Stimulated activated naive B cell treated with anti-CD40 and anti-IgM and Interleukin-4, amounts not matched to agents 10 μg/mL and 1 μg/mL and 100 μg/mL, for 72 hours (primary cell): ENCODE measurements around the gene MAP6.

ENCODE experiments used
- ATAC-seq, 2 donors: fragments of 150-1000 bp; cut with Tn5 transposase; replicated peaks; 2 replicates each; pipeline ENCODE4 v1.10.0; 2021; ENCODE audit warnings: moderate library complexity in 1 of 2
- DNase-seq: peaks from one replicate; pipeline ENCODE4 v3.0.0; 2021
- H3K27ac Mint-ChIP-seq: one replicate; pipeline ENCODE4 v1.8.0; 2022; ENCODE audit warnings: mild to moderate bottlenecking, mixed read lengths
- H3K27me3 Mint-ChIP-seq, 2 donors: one replicate each; pipeline ENCODE4 v1.8.0; 2022; ENCODE audit warnings: mixed read lengths in 2 of 2
- H3K36me3 Mint-ChIP-seq, 2 donors: one replicate each; pipeline ENCODE4 v1.8.0; 2022; ENCODE audit warnings: mixed read lengths in 2 of 2, mild to moderate bottlenecking in 1 of 2
- H3K4me1 Mint-ChIP-seq, 2 donors: one replicate each; pipeline ENCODE4 v1.8.0; 2022; ENCODE audit warnings: mixed read lengths in 2 of 2, mild to moderate bottlenecking in 1 of 2
- H3K4me3 Mint-ChIP-seq, 2 donors: one replicate each; pipeline ENCODE4 v1.8.0; 2022; ENCODE audit warnings: mild to moderate bottlenecking in 2 of 2, mixed read lengths in 2 of 2, moderate library complexity in 1 of 2
- H3K9me3 Mint-ChIP-seq, 2 donors: one replicate each; pipeline ENCODE4 v1.8.0; 2022; ENCODE audit warnings: mixed read lengths in 2 of 2, mild to moderate bottlenecking in 1 of 2

Gene MAP6

GRCh38 chr11:75598900-75599299 is 69.9 kb downstream of the MAP6 start:
- Mint-ChIP-seq H3K36me3 (no peaks in the 10 kb centered on the region), H3K27ac (no peak overlapping the region), H3K4me3 (no peak overlapping the region), H3K9me3 (no peaks in the 10 kb centered on the region), H3K4me1 (peaks cover 11 to 12% of the 10 kb centered on the region in 2 donors), H3K27me3 (peaks cover 13 to 15% of the 10 kb centered on the region in 2 donors)
- ATAC-seq (no peak), DNase-seq (no peak)

DNA sequence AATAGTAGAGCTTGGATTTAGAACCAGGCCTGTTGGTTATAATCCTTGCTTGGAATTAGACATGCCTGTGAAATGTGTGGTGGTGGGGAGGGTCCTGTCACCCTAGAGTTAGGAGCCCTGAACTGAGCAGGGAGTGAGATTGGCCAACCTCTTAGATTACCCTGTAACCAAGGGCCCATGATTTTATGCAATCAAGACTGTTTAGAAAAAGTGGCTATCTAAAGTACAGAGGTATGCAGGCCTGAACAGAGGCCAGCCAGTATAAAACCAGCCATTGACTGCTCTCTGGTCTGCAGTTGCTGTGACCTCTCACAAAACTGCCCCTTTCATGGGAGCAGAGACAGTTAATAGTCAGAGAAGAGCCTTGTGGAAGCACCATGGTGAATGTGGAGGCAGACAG is 70.6 kb downstream of the MAP6 start:
- H3K27me3 Mint-ChIP-seq = peaks cover 16 to 17% of the 10 kb centered on the region in 2 donors
- DNase-seq (no peak), ATAC-seq (no peak)
- H3K4me1 Mint-ChIP-seq = peaks cover 11 to 12% of the 10 kb centered on the region in 2 donors
- H3K9me3 Mint-ChIP-seq = no peaks in the 10 kb centered on the region
- H3K4me3 Mint-ChIP-seq = no peak overlapping the region
- H3K27ac Mint-ChIP-seq = no peak overlapping the region
- no peaks in the 10 kb centered on the region for H3K36me3 Mint-ChIP-seq

DNA sequence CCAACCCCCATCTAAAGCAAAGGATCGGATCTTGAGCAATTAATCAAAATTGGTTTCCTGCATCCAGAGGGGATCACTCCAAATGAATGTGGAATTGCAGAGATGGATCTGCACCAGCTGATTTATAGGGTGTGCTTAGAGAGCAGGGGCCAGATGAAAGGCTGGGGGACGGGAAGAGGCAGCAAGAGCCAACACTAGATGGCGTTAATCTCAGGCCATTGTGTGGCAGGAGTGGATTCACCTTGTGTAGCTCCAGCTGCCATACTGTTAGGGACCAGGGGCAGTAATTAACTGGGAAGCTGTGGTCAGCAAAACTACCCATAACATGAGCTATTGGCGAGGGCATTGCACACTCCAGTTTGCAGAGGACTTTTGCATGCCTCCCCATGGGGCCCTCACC is 71.2 kb downstream of the MAP6 start:
- DNase-seq (no peak), ATAC-seq (peak; percentile 54 to 67)
- H3K36me3 Mint-ChIP-seq = no peaks in the 10 kb centered on the region

DNA sequence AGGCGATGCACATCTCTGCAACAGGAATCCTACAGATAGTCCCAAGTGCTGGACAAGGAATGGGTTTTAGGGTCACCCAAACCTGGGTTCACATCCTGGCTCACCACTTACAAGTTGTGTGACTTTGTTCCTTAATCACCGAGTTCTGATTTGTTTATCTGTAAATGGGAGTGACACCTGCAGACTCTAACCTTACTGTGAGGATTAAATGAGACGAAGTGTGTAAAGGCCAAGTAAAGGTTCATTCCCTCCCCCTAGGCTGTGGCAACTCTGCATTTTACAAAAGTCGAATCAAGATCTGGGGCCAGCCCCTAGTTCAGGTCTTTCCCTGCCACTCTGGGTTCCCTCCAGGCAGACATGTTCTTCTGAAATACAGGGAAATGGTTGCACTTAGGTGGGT is 71.9 kb downstream of the MAP6 start:
- ATAC-seq (no peak), DNase-seq (no peak)
- Mint-ChIP-seq H3K27me3 (peaks cover 17 to 22% of the 10 kb centered on the region in 2 donors), H3K36me3 (no peaks in the 10 kb centered on the region), H3K9me3 (no peaks in the 10 kb centered on the region), H3K4me1 (peaks cover 11 to 12% of the 10 kb centered on the region in 2 donors), H3K4me3 (no peak overlapping the region), H3K27ac (no peak overlapping the region)

More for the DNA sequence above, 71.2 kb downstream of the MAP6 start:
- Mint-ChIP-seq H3K4me1 (peaks cover 11 to 12% of the 10 kb centered on the region in 2 donors), H3K27me3 (peaks cover 17% of the 10 kb centered on the region in 2 donors), H3K27ac (no peak overlapping the region), H3K9me3 (no peaks in the 10 kb centered on the region), H3K4me3 (no peak overlapping the region)

DNA sequence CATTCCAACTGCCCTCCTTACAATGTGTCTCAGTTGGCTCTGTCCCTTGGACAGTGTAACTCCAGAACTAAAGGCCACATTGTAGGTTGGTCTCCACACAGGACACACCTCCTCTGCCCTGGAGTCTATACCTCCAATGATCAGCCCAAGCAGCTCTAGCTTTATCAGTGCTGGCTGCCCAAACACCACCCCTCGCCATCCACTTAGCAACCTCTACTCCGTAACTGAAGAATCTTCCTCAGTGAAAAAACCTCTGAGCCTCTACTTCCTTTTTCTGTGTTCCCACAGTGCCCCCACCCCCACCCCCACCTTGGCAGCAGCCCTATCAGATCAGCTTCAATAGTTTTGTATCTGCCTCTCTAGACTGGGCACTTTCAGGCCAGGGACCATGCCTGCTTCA is 73.4 kb downstream of the MAP6 start:
- no peak for DNase-seq
- no peaks in the 10 kb centered on the region for H3K9me3 Mint-ChIP-seq
- peaks cover 11 to 12% of the 10 kb centered on the region in 2 donors for H3K4me1 Mint-ChIP-seq
- no peak overlapping the region for H3K27ac Mint-ChIP-seq
- ATAC-seq = peak; percentile 33 to 42
- no peak overlapping the region for H3K4me3 Mint-ChIP-seq
- H3K36me3 Mint-ChIP-seq = no peaks in the 10 kb centered on the region
- H3K27me3 Mint-ChIP-seq = peaks cover 14 to 18% of the 10 kb centered on the region in 2 donors

DNA sequence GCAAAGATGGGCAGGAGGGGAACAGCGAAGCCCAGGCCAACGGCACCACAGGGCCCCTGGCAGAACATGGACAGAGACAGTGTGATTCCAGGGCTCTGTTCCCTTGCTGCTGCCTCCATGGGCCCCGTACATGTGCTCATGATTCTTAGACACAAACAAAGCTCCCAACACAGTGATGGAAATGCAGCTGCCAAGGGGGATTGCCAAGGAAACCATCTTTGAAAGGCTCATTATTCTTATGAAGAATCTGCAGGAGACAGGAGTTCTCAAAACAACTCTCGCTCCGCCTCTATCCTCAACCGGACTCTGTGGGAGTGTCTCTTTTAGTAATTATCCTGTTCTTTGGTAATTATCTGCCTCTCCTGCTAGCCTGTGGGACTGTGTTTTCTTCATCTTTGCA is 74.6 kb downstream of the MAP6 start:
- DNase-seq (no peak), ATAC-seq (no peak)
- H3K27ac Mint-ChIP-seq = no peak overlapping the region
- no peaks in the 10 kb centered on the region for H3K36me3 Mint-ChIP-seq
- H3K27me3 Mint-ChIP-seq = peaks cover 14 to 18% of the 10 kb centered on the region in 2 donors
- no peak overlapping the region for H3K4me3 Mint-ChIP-seq
- no peaks in the 10 kb centered on the region for H3K9me3 Mint-ChIP-seq
- peaks cover 11 to 12% of the 10 kb centered on the region in 2 donors for H3K4me1 Mint-ChIP-seq

DNA sequence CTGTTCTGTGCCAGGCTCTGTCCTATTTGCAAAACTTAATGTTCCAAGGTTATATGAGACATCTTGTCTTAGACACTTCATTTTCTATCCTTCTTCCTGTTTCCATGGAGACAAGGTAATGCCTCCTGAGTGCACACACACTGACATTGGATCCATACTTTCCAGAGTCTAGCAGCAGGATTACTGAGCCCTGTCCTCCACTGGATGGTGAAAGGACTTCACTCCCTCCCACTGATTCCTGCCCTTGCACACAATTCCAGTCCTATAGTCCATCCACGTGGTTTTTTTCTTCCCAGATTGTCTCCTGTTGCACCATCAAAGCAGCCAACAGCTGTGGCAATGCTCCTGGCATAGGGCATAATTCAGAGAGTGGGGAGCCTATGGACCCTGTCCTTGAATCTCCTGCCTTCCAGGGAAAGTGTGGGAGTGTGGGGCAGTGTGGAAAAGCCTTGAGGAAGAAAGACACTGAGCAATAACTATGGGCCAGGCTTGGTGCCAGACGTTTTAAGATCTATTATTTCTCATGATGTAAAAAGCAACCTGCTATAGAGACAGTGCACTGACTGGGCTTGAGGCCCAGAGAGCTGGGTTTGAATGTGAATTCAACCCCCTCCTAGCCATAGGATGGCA is 75.4 kb downstream of the MAP6 start:
- Mint-ChIP-seq H3K27me3 (peaks cover 14 to 18% of the 10 kb centered on the region in 2 donors), H3K9me3 (no peaks in the 10 kb centered on the region), H3K27ac (no peak overlapping the region), H3K4me1 (peaks cover 11 to 12% of the 10 kb centered on the region in 2 donors), H3K4me3 (no peak overlapping the region), H3K36me3 (no peaks in the 10 kb centered on the region)
- ATAC-seq = no peak
- no peak for DNase-seq

GRCh38 chr11:75592715-75593114 is 76.1 kb downstream of the MAP6 start:
- no peak overlapping the region for H3K27ac Mint-ChIP-seq
- peaks cover 11 to 12% of the 10 kb centered on the region in 2 donors for H3K4me1 Mint-ChIP-seq
- H3K4me3 Mint-ChIP-seq = no peak overlapping the region
- no peaks in the 10 kb centered on the region for H3K9me3 Mint-ChIP-seq
- DNase-seq (no peak), ATAC-seq (no peak)
- peaks cover 14 to 18% of the 10 kb centered on the region in 2 donors for H3K27me3 Mint-ChIP-seq
- H3K36me3 Mint-ChIP-seq = no peaks in the 10 kb centered on the region

DNA sequence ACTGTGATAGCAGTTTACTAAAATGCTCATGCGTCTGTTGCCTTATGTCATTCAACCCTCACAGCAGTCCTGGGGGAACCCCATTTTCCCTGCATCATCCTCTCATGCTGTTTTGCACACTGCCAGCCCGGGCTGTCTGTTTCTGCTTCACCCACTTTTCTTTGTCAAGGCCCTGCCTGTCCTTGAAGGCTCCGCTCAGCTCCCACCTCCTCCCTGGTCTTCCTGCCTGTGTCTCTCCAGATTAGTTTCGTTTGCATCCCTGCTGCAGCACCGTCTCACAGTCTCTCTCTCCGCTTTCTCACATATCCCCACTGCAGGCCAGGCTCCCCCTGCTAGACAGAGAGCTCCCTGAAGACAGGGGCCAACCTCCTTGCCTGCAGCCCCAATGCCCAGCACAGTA is 76.9 kb downstream of the MAP6 start:
- DNase-seq = no peak
- H3K36me3 Mint-ChIP-seq = no peaks in the 10 kb centered on the region
- H3K4me3 Mint-ChIP-seq = no peak overlapping the region
- no peak for ATAC-seq
- H3K9me3 Mint-ChIP-seq = no peaks in the 10 kb centered on the region
- H3K4me1 Mint-ChIP-seq = peaks cover 11 to 12% of the 10 kb centered on the region in 2 donors
- no peak overlapping the region for H3K27ac Mint-ChIP-seq
- peaks cover 14 to 18% of the 10 kb centered on the region in 2 donors for H3K27me3 Mint-ChIP-seq

DNA sequence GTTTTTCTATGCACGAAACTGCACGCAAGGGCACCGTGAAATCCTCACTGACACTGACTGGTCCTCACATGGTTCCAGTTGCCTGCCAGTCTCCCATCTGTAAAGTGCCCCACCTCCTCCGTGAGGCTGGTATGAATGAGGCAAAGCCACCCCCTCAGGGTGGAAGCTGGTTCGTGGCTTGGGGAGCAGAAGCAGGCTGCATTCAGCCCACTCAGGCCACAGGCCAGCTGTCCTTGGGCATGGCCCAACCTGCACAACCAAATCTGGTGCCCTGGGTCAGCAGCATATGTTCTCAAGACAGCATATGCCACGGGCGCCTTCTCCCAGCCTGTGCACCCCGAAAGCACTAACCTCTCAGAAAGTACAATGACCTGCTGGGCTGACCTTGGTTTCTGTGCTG is 77.5 kb downstream of the MAP6 start:
- no peak overlapping the region for H3K27ac Mint-ChIP-seq
- peaks cover 14 to 18% of the 10 kb centered on the region in 2 donors for H3K27me3 Mint-ChIP-seq
- H3K4me1 Mint-ChIP-seq = peaks cover 11 to 12% of the 10 kb centered on the region in 2 donors
- no peaks in the 10 kb centered on the region for H3K36me3 Mint-ChIP-seq
- H3K9me3 Mint-ChIP-seq = no peaks in the 10 kb centered on the region
- ATAC-seq = no peak
- no peak for DNase-seq
- no peak overlapping the region for H3K4me3 Mint-ChIP-seq

DNA sequence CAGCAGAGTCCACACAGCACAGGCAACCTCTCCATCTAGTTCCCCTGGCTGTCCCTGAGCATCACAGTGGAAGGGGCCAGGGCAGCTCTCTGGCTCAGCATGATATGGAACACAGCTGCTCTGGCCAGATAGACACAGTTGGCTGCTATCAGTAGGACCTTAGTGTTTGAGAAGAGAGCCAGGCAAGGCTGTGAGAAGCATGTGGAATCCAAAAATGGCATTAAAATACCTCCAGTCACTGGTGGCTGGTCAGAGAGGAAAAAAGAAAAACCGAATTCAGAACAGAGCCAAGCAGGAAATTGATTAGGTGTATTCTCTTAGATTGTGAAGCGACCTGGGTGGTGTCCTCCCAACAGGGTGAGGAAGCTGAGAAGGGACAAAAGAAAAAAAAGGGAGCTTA is 78.9 kb downstream of the MAP6 start:
- Mint-ChIP-seq H3K27ac (peak overlapping the region; percentile 6), H3K36me3 (no peaks in the 10 kb centered on the region), H3K4me1 (peaks cover under 1 to 1% of the 10 kb centered on the region in 2 donors), H3K9me3 (no peaks in the 10 kb centered on the region), H3K4me3 (no peak overlapping the region), H3K27me3 (peaks cover 14 to 23% of the 10 kb centered on the region in 2 donors)
- ATAC-seq (no peak), DNase-seq (no peak)

DNA sequence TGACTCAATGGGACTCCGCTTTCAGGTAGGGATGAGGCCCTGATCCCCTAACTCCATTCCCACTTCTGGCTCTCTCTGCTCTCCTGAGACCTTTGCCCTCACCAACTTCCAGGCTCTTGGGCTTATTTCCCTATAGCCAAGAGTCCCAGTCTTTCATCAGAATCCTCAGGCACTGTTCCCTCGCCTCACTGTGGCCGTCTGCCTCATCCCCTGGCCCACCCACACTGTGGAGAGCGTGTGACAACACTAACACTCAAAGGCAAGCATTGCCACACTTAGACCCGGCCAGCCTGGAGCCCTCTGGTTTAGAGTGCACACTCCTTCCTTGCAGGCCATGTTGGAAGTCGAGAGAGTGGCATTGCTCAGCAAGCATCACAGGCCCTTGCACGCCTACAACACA is 79.8 kb downstream of the MAP6 start:
- Mint-ChIP-seq H3K27me3 (peaks cover 14 to 23% of the 10 kb centered on the region in 2 donors), H3K27ac (no peak overlapping the region), H3K36me3 (no peaks in the 10 kb centered on the region), H3K4me1 (peaks cover 4 to 6% of the 10 kb centered on the region in 2 donors), H3K4me3 (no peak overlapping the region), H3K9me3 (no peaks in the 10 kb centered on the region)
- ATAC-seq = no peak
- DNase-seq = no peak

DNA sequence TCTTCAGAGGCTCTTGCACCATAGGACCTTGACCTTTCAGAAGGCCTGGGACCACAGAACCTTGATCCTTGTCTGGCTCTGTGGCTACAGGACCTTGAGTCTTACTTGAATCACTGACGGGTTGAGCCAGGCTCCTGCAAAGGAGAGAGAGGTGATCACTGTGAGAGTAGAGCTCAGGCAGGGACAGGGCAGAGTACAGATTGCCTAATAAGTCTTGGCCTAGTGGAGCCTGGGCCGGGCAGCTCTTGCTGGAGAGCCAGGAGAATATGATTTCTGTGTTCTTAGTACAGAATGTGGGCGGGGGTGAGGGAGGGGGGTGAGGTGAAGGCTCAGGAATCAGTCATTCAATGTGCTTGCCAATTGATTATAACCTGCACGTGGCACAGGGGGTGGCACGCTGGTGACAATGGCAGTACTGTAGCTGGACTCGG is 80.8 kb downstream of the MAP6 start:
- no peaks in the 10 kb centered on the region for H3K36me3 Mint-ChIP-seq
- ATAC-seq = no peak
- no peak overlapping the region for H3K27ac Mint-ChIP-seq
- H3K27me3 Mint-ChIP-seq = peaks cover 9 to 16% of the 10 kb centered on the region in 2 donors
- H3K9me3 Mint-ChIP-seq = no peaks in the 10 kb centered on the region
- no peak overlapping the region for H3K4me3 Mint-ChIP-seq
- DNase-seq = no peak
- peaks cover 8 to 9% of the 10 kb centered on the region in 2 donors for H3K4me1 Mint-ChIP-seq

GRCh38 chr11:75586395-75586794 is 82.4 kb downstream of the MAP6 start:
- Mint-ChIP-seq H3K4me3 (no peak overlapping the region), H3K4me1 (peaks cover 17 to 19% of the 10 kb centered on the region in 2 donors), H3K27ac (no peak overlapping the region), H3K36me3 (no peaks in the 10 kb centered on the region), H3K9me3 (no peaks in the 10 kb centered on the region), H3K27me3 (peaks cover 9 to 15% of the 10 kb centered on the region in 2 donors)
- DNase-seq (no peak), ATAC-seq (no peak)

DNA sequence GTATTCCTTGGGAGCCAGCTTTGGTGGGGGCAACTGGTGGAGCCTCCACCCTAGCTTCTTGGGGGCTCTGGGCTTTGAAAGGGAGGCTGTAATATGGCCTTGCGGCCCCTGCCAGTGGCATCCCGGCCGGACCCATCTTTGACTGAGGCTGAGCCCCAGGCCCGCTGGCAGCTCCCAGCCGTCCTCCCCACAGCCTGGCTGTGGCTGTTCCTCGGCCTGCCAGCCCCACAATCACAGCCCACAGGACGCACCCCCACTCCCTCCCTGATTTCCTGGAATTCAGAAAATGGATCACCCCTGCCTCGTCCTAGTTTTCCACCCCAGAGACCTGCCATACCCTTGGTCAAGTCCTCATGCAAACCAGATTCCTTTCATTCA is 83.6 kb downstream of the MAP6 start:
- Mint-ChIP-seq H3K27ac (no peak overlapping the region), H3K4me3 (peak overlapping the region in 1 of 2 donors; percentile 47), H3K4me1 (peaks cover 17 to 23% of the 10 kb centered on the region in 2 donors), H3K9me3 (no peaks in the 10 kb centered on the region), H3K36me3 (no peaks in the 10 kb centered on the region), H3K27me3 (peaks cover 9 to 16% of the 10 kb centered on the region in 2 donors)
- ATAC-seq = no peak
- no peak for DNase-seq
